C4-2B (cell line): ENCODE results near the gene ZEB2.
"Not testable (repeated sequence)": the region's sequence is repeated elsewhere in the genome, so short reads cannot be mapped to it uniquely, and the experiment has no call there.

Experiments used
- H3K27ac ChIP-seq: fragments of 450-650 bp; 2 replicates; pipeline ENCODE4 v1.5.1; 2017
- CTCF ChIP-seq: fragments of 450-650 bp; conservative IDR thresholded peaks from 2 replicates; pipeline ENCODE4 v1.5.1; 2017; ENCODE audit warnings: mild to moderate bottlenecking
- ZFX ChIP-seq: fragments of 450-650 bp; IDR thresholded peaks from 2 replicates; pipeline ENCODE4 v1.6.1; 2017

Gene ZEB2

GRCh38 chr2:144366825-144367429 is 153.0 kb downstream of the ZEB2 start:
- TF ChIP-seq CTCF (no peak), ZFX (no peak)
- no peak overlapping the region for H3K27ac ChIP-seq

GRCh38 chr2:144364944-144365738 is 154.8 kb downstream of the ZEB2 start:
- H3K27ac ChIP-seq: no peak overlapping the region

GRCh38 chr2:144364247-144364646 is 155.7 kb downstream of the ZEB2 start:
- H3K27ac ChIP-seq: not testable (repeated sequence)

More at GRCh38 chr2:144364944-144365738, 154.8 kb downstream of the ZEB2 start:
- TF ChIP-seq CTCF (no peak), ZFX (no peak)

- H3K27ac ChIP-seq: no peak overlapping the region
- no peak for TF ChIP-seq CTCF
- no peak for TF ChIP-seq ZFX
These were observed 157.5 kb downstream of the ZEB2 start for GRCh38 chr2:144362401-144362800.

GRCh38 chr2:144361742-144362141 is 158.2 kb downstream of the ZEB2 start:
- TF ChIP-seq ZFX (no peak), CTCF (no peak)
- no peak overlapping the region for H3K27ac ChIP-seq

GRCh38 chr2:144359684-144360083 is 160.2 kb downstream of the ZEB2 start:
- no peak overlapping the region for H3K27ac ChIP-seq
- TF ChIP-seq CTCF: no peak
- TF ChIP-seq ZFX: no peak

- TF ChIP-seq CTCF: no peak
- TF ChIP-seq ZFX: no peak
These were observed 160.9 kb downstream of the ZEB2 start for GRCh38 chr2:144358979-144359541.

More at GRCh38 chr2:144358979-144359541, 160.9 kb downstream of the ZEB2 start:
- H3K27ac ChIP-seq: no peak overlapping the region
